HG03064 (cell line): ENCODE measurements around the gene DIPK1B.

ENCODE experiments used
- ATAC-seq: cut with Tn5 transposase; IDR thresholded peaks from one replicate; pipeline ENCODE4 v1.9.1; 2021; ENCODE audit warnings: low read depth; ENCODE audit not compliant: unreplicated experiment

The DIPK1B gene

GRCh38 chr9:136733611-136734010 is 21.2 kb downstream of the DIPK1B start:
- ATAC-seq = no peak

GRCh38 chr9:136734837-136735496 is 22.6 kb downstream of the DIPK1B start:
- ATAC-seq = no peak

GRCh38 chr9:136735812-136736480 is 23.6 kb downstream of the DIPK1B start:
- no peak for ATAC-seq

- ATAC-seq = no peak
These were observed 26.6 kb downstream of the DIPK1B start for GRCh38 chr9:136738960-136739359.

- ATAC-seq = no peak
These were observed 27.1 kb downstream of the DIPK1B start for GRCh38 chr9:136739509-136739908.

- no peak for ATAC-seq
These were observed 27.7 kb downstream of the DIPK1B start for GRCh38 chr9:136740069-136740468.

- no peak for ATAC-seq
These were observed 28.1 kb downstream of the DIPK1B start for GRCh38 chr9:136740491-136740890.

GRCh38 chr9:136740971-136741882 is 28.9 kb downstream of the DIPK1B start:
- no peak for ATAC-seq

- no peak for ATAC-seq
These were observed 29.7 kb downstream of the DIPK1B start for GRCh38 chr9:136741883-136742571.

GRCh38 chr9:136742591-136743391 is 30.4 kb downstream of the DIPK1B start, which contains the start of gene LCN10:
LCN10 (minus strand) TSS chr9:136742940; CDS start chr9:136742903, 37 bp downstream.
- no peak for ATAC-seq

GRCh38 chr9:136743639-136744211 is 31.4 kb downstream of the DIPK1B start:
- no peak for ATAC-seq

- ATAC-seq = no peak
These were observed 32.4 kb downstream of the DIPK1B start for GRCh38 chr9:136744773-136745172.

GRCh38 chr9:136745389-136746154 is 33.2 kb downstream of the DIPK1B start:
- no peak for ATAC-seq

GRCh38 chr9:136746155-136746490 is 33.8 kb downstream of the DIPK1B start:
- no peak for ATAC-seq

GRCh38 chr9:136746621-136747020 is 34.2 kb downstream of the DIPK1B start:
- no peak for ATAC-seq

- no peak for ATAC-seq
These were observed 35.0 kb downstream of the DIPK1B start for GRCh38 chr9:136747161-136748060.

- ATAC-seq = no peak
These were observed 35.8 kb downstream of the DIPK1B start, which contains the start of gene LCN6 for GRCh38 chr9:136748201-136748600. LCN6 (minus strand) TSS chr9:136748525; CDS start chr9:136748483, 42 bp downstream.
